HEK293 (cell line): ENCODE measurements around the gene GSAP.
"Not testable (repeated sequence)": the region's sequence is repeated elsewhere in the genome, so short reads cannot be mapped to it uniquely, and the experiment has no call there.

ENCODE experiments used
- CTCF ChIA-PET: fragments of 350-600 bp; formaldehyde crosslinking; extraction: SDS; loops from one replicate; lab custom pipeline; 2021; ENCODE audit warnings: antibody characterized with exemption; lab: Yijun Ruan, JAX
- POLR2A ChIA-PET: fragments of 300-600 bp; formaldehyde crosslinking; extraction: SDS; loops from one replicate; lab custom pipeline; 2020; ENCODE audit warnings: antibody characterized with exemption, inconsistent platforms; lab: Yijun Ruan, JAX
- H3K27ac ChIP-seq: fragments of 200-500 bp; sonication (Bioruptor generic); 2 replicates; pipeline ENCODE4 v1.5.1; 2014; ENCODE audit warnings: low read depth, low read length, control low read depth, inconsistent platforms; ENCODE audit errors: extremely low read depth
- H3K36me3 ChIP-seq, 2 experiments: fragments of 200-500 bp in 1 of 2; sonication (Bioruptor generic) in 1 of 2; 1 replicate in 1 of 2; 2 replicates in 1 of 2; pipeline ENCODE4 v1.5.1; 2014 to 2017; ENCODE audit warnings: inconsistent platforms in 2 of 2, low read length in 2 of 2; ENCODE audit not compliant: control insufficient read depth in 2 of 2, insufficient read depth in 1 of 2
- H3K4me1 ChIP-seq: fragments of 200-500 bp; sonication (Bioruptor generic); 2 replicates; pipeline ENCODE4 v1.5.1; 2014; ENCODE audit warnings: mild to moderate bottlenecking, low read length, inconsistent platforms; ENCODE audit not compliant: control insufficient read depth, insufficient read depth
- H3K4me3 ChIP-seq: 2 replicates; pipeline ENCODE4 v1.5.1; 2011; ENCODE audit warnings: low read depth, mild to moderate bottlenecking, control low read depth, low read length, moderate library complexity
- H3K9me3 ChIP-seq: fragments of 200-500 bp; sonication (Bioruptor generic); 2 replicates; pipeline ENCODE4 v1.5.1; 2014; ENCODE audit warnings: low read depth, low read length, inconsistent platforms; ENCODE audit not compliant: control insufficient read depth, insufficient read depth
- EGR2 ChIP-seq: fragments of 450-650 bp; formaldehyde crosslinking; IDR thresholded peaks from 2 replicates; pipeline ENCODE4 v1.5.1; 2016; ENCODE audit warnings: low read depth, missing biosample characterization, missing genetic modification characterization
- GFI1B ChIP-seq: fragments of 450-650 bp; formaldehyde crosslinking; IDR thresholded peaks from 2 replicates; pipeline ENCODE4 v1.5.1; 2016; ENCODE audit warnings: missing biosample characterization, missing genetic modification characterization
- GLI4 ChIP-seq: fragments of 450-650 bp; formaldehyde crosslinking; IDR thresholded peaks from 2 replicates; pipeline ENCODE4 v1.5.1; 2016; ENCODE audit warnings: missing biosample characterization, missing genetic modification characterization
- IKZF3 ChIP-seq: fragments of 450-650 bp; IDR thresholded peaks from 2 replicates; pipeline ENCODE4 v1.5.0; 2018; ENCODE audit warnings: missing biosample characterization, mild to moderate bottlenecking, missing genetic modification characterization, moderate library complexity
- SP3 ChIP-seq: fragments of 450-650 bp; formaldehyde crosslinking; IDR thresholded peaks from 2 replicates; pipeline ENCODE4 v1.5.1; 2016; ENCODE audit warnings: missing biosample characterization, missing genetic modification characterization
- WT1 ChIP-seq: fragments of 450-650 bp; formaldehyde crosslinking; IDR thresholded peaks from 2 replicates; pipeline ENCODE4 v1.5.1; 2016; ENCODE audit warnings: missing biosample characterization, missing genetic modification characterization
- YY1 ChIP-seq: fragments of 450-650 bp; formaldehyde crosslinking; IDR thresholded peaks from 2 replicates; pipeline ENCODE4 v1.5.1; 2018; ENCODE audit warnings: missing biosample characterization, missing genetic modification characterization
- ZBTB44 ChIP-seq: fragments of 450-650 bp; IDR thresholded peaks from 2 replicates; pipeline ENCODE4 v1.5.1; 2018; ENCODE audit warnings: missing biosample characterization, mild to moderate bottlenecking, missing genetic modification characterization
- ZBTB6 ChIP-seq: fragments of 450-650 bp; formaldehyde crosslinking; IDR thresholded peaks from 2 replicates; pipeline ENCODE4 v1.5.1; 2017; ENCODE audit warnings: missing biosample characterization, missing genetic modification characterization
- ZFP41 ChIP-seq: fragments of 450-650 bp; formaldehyde crosslinking; IDR thresholded peaks from 2 replicates; pipeline ENCODE4 v1.5.1; 2016; ENCODE audit warnings: missing biosample characterization, missing genetic modification characterization, borderline replicate concordance
- ZNF121 ChIP-seq: fragments of 450-650 bp; formaldehyde crosslinking; IDR thresholded peaks from 2 replicates; pipeline ENCODE4 v1.5.1; 2016; ENCODE audit warnings: missing biosample characterization, missing genetic modification characterization
- ZNF155 ChIP-seq: fragments of 450-650 bp; formaldehyde crosslinking; IDR thresholded peaks from 2 replicates; pipeline ENCODE4 v1.5.1; 2016; ENCODE audit warnings: missing biosample characterization, missing genetic modification characterization
- ZNF473 ChIP-seq: fragments of 450-650 bp; formaldehyde crosslinking; IDR thresholded peaks from 2 replicates; pipeline ENCODE4 v1.5.1; 2017; ENCODE audit warnings: missing biosample characterization, missing genetic modification characterization
- ZNF549 ChIP-seq: fragments of 450-650 bp; IDR thresholded peaks from 2 replicates; pipeline ENCODE4 v1.5.1; 2018; ENCODE audit warnings: missing biosample characterization, missing genetic modification characterization, mild to moderate bottlenecking, inconsistent platforms, moderate library complexity
- ZNF624 ChIP-seq: fragments of 450-650 bp; formaldehyde crosslinking; IDR thresholded peaks from 2 replicates; pipeline ENCODE4 v1.5.1; 2017; ENCODE audit warnings: missing biosample characterization, missing genetic modification characterization
- ZNF660 ChIP-seq: fragments of 450-650 bp; IDR thresholded peaks from 2 replicates; pipeline ENCODE4 v1.5.1; 2018; ENCODE audit warnings: missing biosample characterization, mild to moderate bottlenecking, missing genetic modification characterization
- ZNF670 ChIP-seq: fragments of 450-650 bp; formaldehyde crosslinking; IDR thresholded peaks from 2 replicates; pipeline ENCODE4 v1.5.1; 2016; ENCODE audit warnings: missing biosample characterization, missing genetic modification characterization, low read depth
- ZNF791 ChIP-seq: fragments of 450-650 bp; formaldehyde crosslinking; IDR thresholded peaks from 2 replicates; pipeline ENCODE4 v1.5.1; 2016; ENCODE audit warnings: missing biosample characterization, missing genetic modification characterization
- ZNF837 ChIP-seq: fragments of 450-650 bp; formaldehyde crosslinking; IDR thresholded peaks from 2 replicates; pipeline ENCODE4 v1.5.1; 2016; ENCODE audit warnings: missing biosample characterization, missing genetic modification characterization
- ZSCAN4 ChIP-seq: fragments of 450-650 bp; formaldehyde crosslinking; IDR thresholded peaks from 2 replicates; pipeline ENCODE4 v1.5.1; 2017; ENCODE audit warnings: missing biosample characterization, missing genetic modification characterization
- TF ChIP-seq, protein P1 (sequence below): fragments of 450-650 bp; formaldehyde crosslinking; IDR thresholded peaks from 2 replicates; pipeline ENCODE4; 2016; ENCODE audit warnings: missing biosample characterization, missing genetic modification characterization
- TF ChIP-seq, protein P2 (sequence below): fragments of 450-650 bp; formaldehyde crosslinking; IDR thresholded peaks from 2 replicates; pipeline ENCODE4 v1.5.1; 2016; ENCODE audit warnings: missing biosample characterization, missing genetic modification characterization

Gene GSAP

DNA sequence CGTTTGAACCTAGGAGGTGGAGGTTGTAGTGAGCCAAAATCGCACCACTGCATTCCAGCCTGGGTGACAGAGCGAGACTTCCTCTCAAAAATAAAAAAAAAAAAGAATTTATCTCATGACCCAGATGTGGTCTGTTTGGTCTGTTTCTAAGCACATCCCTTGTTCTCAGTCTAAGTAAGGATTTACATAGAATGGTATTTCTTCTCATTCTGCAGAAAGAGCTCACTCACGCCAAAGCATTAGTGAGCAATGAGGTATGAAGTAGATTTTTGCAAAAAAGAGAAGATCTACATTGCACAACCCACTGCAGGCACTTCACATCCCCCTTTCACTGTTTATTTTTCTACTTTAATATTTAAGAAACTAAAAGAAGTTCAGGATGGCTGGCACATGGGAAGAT lies 140.0 kb downstream of the GSAP start:
- Histone ChIP-seq H3K4me3 (no peak overlapping the region), H3K36me3 (no peaks in the 10 kb centered on the region), H3K9me3 (no peaks in the 10 kb centered on the region), H3K27ac (no peak overlapping the region), H3K4me1 (no peaks in the 10 kb centered on the region)
- no peak for TF ChIP-seq ZFP41 (tag by site-specific recombination)
- TF ChIP-seq ZNF624 (tag by site-specific recombination), result no peak
- no peak for TF ChIP-seq ZNF473 (tag by site-specific recombination)
- TF ChIP-seq ZBTB44 (tag by site-specific recombination), result no peak
- TF ChIP-seq ZNF155 (tag by site-specific recombination), result no peak
- TF ChIP-seq ZSCAN4 (tag by site-specific recombination), result no peak
- TF ChIP-seq WT1 (tag by site-specific recombination), result no peak
- TF ChIP-seq EGR2 (tag by site-specific recombination), result no peak
- no peak for TF ChIP-seq ZNF660 (tag by site-specific recombination)
- TF ChIP-seq ZNF670 (tag by site-specific recombination), result no peak
- no peak for TF ChIP-seq ZBTB6 (tag by site-specific recombination)
- ChIA-PET CTCF (no interaction called here), POLR2A (no interaction called here)

DNA sequence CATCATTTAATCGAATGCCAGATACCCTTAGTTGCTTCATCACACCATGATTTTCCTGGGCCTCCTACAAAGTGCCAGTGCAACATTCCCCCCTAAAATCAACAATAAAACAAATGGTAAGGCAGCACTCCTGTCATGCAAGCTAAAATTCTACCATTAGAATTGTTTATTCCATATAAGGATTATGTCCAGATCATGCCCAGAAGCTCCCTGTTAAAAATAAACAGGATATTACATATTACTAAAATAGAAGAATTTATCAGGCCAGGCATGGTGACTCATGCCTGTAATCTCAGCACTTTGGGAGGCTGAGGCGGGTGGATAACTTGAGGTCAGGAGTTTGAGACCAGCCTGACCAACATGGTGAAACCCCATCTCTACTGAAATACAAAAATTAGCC lies 140.5 kb downstream of the GSAP start:
- H3K36me3 ChIP-seq, H3K4me3 ChIP-seq, H3K9me3 ChIP-seq, POLR2A ChIA-PET, H3K27ac ChIP-seq, H3K4me1 ChIP-seq, CTCF ChIA-PET: not testable (repeated sequence)

DNA sequence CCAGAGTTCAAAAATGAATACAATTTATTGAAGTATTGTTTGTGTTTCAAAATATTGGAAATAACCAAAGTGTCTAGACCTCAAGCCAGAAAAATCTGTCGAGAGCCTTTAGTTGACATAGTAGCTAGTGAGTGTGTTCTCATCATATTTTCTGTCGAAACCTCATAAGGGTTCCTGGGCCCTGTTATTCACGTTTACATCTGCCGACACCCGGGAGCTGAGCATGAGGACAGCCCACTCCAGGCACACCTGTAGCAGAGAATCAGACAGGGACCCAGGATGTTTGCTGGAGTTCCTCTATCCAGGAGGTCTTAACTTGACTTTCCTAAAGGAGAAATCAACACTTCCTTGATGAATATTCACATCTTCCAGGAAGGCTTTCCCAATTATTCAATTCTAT lies 144.4 kb downstream of the GSAP start:
- CTCF ChIA-PET, result no interaction called here
- Histone ChIP-seq H3K27ac (no peak overlapping the region), H3K36me3 (no peaks in the 10 kb centered on the region), H3K9me3 (no peaks in the 10 kb centered on the region), H3K4me3 (no peak overlapping the region), H3K4me1 (no peaks in the 10 kb centered on the region)
- POLR2A ChIA-PET, result no interaction called here
- TF ChIP-seq IKZF3 (tag by site-specific recombination), result no peak
- TF ChIP-seq, protein P1, sequence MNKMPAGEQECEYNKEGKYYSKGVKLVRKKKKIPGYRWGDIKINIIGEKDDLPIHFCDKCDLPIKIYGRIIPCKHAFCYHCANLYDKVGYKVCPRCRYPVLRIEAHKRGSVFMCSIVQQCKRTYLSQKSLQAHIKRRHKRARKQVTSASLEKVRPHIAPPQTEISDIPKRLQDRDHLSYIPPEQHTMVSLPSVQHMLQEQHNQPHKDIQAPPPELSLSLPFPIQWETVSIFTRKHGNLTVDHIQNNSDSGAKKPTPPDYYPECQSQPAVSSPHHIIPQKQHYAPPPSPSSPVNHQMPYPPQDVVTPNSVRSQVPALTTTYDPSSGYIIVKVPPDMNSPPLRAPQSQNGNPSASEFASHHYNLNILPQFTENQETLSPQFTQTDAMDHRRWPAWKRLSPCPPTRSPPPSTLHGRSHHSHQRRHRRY, result no peak
- TF ChIP-seq YY1 (tag by site-specific recombination), result no peak
- no peak for TF ChIP-seq ZNF837 (tag by site-specific recombination)
- no peak for TF ChIP-seq ZNF791
- no peak for TF ChIP-seq ZNF121 (tag by site-specific recombination)
- TF ChIP-seq GLI4, result no peak
- TF ChIP-seq SP3 (tag by site-specific recombination), result no peak
- TF ChIP-seq ZNF549 (tag by site-specific recombination), result no peak
- TF ChIP-seq, protein P2, sequence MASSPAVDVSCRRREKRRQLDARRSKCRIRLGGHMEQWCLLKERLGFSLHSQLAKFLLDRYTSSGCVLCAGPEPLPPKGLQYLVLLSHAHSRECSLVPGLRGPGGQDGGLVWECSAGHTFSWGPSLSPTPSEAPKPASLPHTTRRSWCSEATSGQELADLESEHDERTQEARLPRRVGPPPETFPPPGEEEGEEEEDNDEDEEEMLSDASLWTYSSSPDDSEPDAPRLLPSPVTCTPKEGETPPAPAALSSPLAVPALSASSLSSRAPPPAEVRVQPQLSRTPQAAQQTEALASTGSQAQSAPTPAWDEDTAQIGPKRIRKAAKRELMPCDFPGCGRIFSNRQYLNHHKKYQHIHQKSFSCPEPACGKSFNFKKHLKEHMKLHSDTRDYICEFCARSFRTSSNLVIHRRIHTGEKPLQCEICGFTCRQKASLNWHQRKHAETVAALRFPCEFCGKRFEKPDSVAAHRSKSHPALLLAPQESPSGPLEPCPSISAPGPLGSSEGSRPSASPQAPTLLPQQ (tag by site-specific recombination), result no peak
- no peak for TF ChIP-seq GFI1B
